Memory B cell (primary cell): ENCODE data around the gene SELENON.

Source experiments
- ATAC-seq: fragments of 150-1000 bp; cut with Tn5 transposase; 2 replicates; pipeline ENCODE4 v1.10.0; 2021; ENCODE audit warnings: low read depth, mild to moderate bottlenecking, moderate library complexity
- DNase-seq, 2 donors: peaks; one replicate each; pipeline ENCODE4 v3.0.0; 2022; ENCODE audit warnings: low spot score in 2 of 2
- H3K27ac Mint-ChIP-seq: one replicate; pipeline ENCODE4 v1.8.0; 2022; ENCODE audit warnings: mild to moderate bottlenecking, moderate library complexity, mixed read lengths
- H3K27me3 Mint-ChIP-seq: one replicate; pipeline ENCODE4 v1.8.0; 2022; ENCODE audit warnings: mixed read lengths
- H3K36me3 Mint-ChIP-seq: one replicate; pipeline ENCODE4 v1.8.0; 2022; ENCODE audit warnings: mild to moderate bottlenecking, mixed read lengths
- H3K4me1 Mint-ChIP-seq: one replicate; pipeline ENCODE4 v1.8.0; 2022; ENCODE audit warnings: mixed read lengths
- H3K4me3 Mint-ChIP-seq: one replicate; pipeline ENCODE4 v1.8.0; 2022; ENCODE audit warnings: mild to moderate bottlenecking, moderate library complexity, mixed read lengths
- H3K9me3 Mint-ChIP-seq: one replicate; pipeline ENCODE4 v1.8.0; 2022; ENCODE audit warnings: mixed read lengths

Gene SELENON

GRCh38 chr1:25779388-25779787 lies 20.6 kb upstream of the SELENON start:
- no peak for DNase-seq
- no peaks in the 10 kb centered on the region for H3K27me3 Mint-ChIP-seq
- H3K36me3 Mint-ChIP-seq: no peaks in the 10 kb centered on the region
- H3K4me3 Mint-ChIP-seq: no peak overlapping the region
- no peak for ATAC-seq
- peaks cover 23% of the 10 kb centered on the region for H3K4me1 Mint-ChIP-seq
- no peak overlapping the region for H3K27ac Mint-ChIP-seq
- no peaks in the 10 kb centered on the region for H3K9me3 Mint-ChIP-seq

DNA sequence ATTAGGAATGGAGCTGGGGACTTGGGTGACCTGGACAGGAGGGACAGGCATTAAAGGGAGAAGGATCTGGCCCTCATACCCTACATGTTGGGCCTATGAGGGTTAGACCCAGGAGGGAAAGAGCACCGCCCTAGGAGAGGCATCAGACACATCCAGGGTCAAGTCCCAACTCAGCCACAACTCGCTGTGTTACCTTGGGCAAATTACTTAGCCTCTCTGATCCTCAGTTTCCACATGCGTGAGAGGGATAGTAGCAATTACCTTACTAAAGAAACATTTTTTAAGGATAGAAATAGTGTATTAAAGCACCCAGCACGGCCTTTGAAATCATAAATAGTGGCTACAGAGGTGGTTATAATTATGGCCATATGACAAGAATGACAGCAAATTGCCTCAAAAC lies 20.1 kb upstream of the SELENON start:
- Mint-ChIP-seq H3K36me3 (no peaks in the 10 kb centered on the region), H3K4me1 (peaks cover 18% of the 10 kb centered on the region), H3K27ac (no peak overlapping the region), H3K4me3 (no peak overlapping the region), H3K9me3 (no peaks in the 10 kb centered on the region), H3K27me3 (no peaks in the 10 kb centered on the region)
- DNase-seq (no peak), ATAC-seq (no peak)

DNA sequence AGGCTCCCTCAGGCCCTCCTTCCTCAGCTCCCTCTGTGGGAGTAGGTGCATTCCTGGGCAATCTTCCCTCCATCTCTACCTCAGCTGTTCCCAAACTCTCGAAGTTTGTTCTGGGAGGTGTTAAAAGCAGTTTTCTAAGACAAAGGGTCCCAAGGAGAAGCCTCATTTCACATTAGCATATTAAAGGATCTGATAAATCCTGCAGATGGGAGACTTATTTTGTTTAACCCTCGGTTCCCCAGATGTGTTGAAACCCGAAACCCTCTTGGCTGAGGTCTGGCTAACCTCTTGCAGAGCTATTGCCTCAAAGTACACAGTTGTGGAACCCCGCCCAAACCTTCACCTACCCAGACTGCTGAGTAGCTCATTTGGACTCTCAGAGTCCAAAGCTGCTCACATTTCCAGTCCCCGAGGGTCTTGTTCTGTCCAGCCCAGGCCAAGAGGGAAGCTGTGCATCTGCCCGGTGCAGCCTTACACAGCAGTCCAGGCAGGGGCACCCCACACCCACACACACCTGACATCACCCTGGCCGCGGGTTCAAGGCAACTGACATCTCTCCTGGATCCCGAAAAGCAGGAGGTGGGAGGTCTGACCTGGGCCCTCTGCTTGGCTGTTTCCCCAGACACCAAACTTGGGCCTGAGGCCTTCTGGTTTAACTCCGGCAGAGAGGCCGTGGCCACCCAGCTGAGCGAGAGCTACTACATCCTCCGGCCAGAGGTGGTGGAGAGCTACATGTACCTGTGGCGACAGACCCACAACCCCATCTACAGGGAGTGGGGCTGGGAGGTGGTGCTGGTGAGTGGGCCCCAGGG lies 19.5 kb upstream of the SELENON start:
- Mint-ChIP-seq H3K4me3 (no peak overlapping the region), H3K36me3 (no peaks in the 10 kb centered on the region), H3K4me1 (peaks cover 12% of the 10 kb centered on the region), H3K27ac (no peak overlapping the region), H3K27me3 (no peaks in the 10 kb centered on the region), H3K9me3 (no peaks in the 10 kb centered on the region)
- no peak for ATAC-seq
- no peak for DNase-seq

DNA sequence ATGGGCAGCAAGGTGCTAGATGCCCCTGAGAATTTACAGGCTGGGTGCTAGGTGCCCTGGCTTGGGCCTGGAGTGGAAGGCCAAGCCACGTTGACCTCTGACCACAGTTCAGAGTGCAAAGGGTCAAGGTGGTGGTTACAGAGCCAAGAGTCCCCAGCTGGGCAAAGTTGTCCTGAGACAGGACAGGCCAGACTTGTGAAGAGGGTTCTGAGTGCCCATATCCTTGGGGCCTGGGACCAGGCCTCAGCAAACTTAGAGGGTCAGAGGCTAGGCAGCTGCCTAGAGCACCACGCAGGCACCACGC lies 18.9 kb upstream of the SELENON start:
- no peaks in the 10 kb centered on the region for H3K36me3 Mint-ChIP-seq
- H3K4me3 Mint-ChIP-seq: no peak overlapping the region
- H3K9me3 Mint-ChIP-seq: no peaks in the 10 kb centered on the region
- H3K27me3 Mint-ChIP-seq: no peaks in the 10 kb centered on the region
- no peak overlapping the region for H3K27ac Mint-ChIP-seq
- DNase-seq: no peak
- ATAC-seq: no peak
- peaks cover 11% of the 10 kb centered on the region for H3K4me1 Mint-ChIP-seq

DNA sequence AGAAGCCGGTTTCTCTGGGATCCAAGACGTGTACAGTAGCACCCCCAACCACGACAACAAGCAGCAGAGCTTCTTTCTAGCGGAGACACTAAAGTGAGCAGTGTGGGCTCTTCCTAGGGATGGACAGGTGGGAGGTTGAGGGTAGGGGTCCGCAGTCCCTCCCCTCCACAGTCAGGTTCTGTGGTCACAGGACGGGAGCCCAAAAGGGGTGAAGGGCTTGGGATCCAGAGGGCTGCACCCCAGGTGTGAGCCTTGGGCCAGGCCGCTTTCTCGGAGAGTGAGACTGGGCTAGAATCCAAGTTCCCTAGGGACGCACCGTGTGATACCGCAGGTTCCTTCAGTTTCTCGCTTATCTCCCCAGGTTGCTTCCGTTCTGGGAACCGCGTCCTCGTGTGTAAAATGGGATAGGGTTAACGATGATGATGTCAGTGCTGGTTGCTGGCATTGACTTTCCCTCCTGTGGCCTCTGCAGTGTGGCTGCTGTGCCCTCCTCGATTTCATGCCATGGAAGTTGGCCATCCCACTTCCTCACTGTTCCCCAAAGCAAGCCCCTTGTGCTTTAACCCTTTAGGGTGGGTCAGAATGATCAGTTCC lies 17.3 kb upstream of the SELENON start:
- H3K4me1 Mint-ChIP-seq: peaks cover 11% of the 10 kb centered on the region
- no peak overlapping the region for H3K27ac Mint-ChIP-seq
- H3K4me3 Mint-ChIP-seq: no peak overlapping the region
- DNase-seq: no peak
- no peaks in the 10 kb centered on the region for H3K27me3 Mint-ChIP-seq
- ATAC-seq: no peak
- no peaks in the 10 kb centered on the region for H3K9me3 Mint-ChIP-seq
- no peaks in the 10 kb centered on the region for H3K36me3 Mint-ChIP-seq

GRCh38 chr1:25784575-25785051 lies 15.4 kb upstream of the SELENON start:
- Mint-ChIP-seq H3K4me1 (no peaks in the 10 kb centered on the region), H3K36me3 (no peaks in the 10 kb centered on the region)
- no peak for ATAC-seq

GRCh38 chr1:25785333-25786067 lies 14.5 kb upstream of the SELENON start:
- Mint-ChIP-seq H3K27me3 (peaks cover 2% of the 10 kb centered on the region), H3K4me1 (no peaks in the 10 kb centered on the region), H3K27ac (no peak overlapping the region), H3K9me3 (no peaks in the 10 kb centered on the region), H3K36me3 (no peaks in the 10 kb centered on the region), H3K4me3 (no peak overlapping the region)
- DNase-seq: no peak
- ATAC-seq: no peak

More at GRCh38 chr1:25784575-25785051, 15.4 kb upstream of the SELENON start:
- Mint-ChIP-seq H3K9me3 (no peaks in the 10 kb centered on the region), H3K27ac (no peak overlapping the region), H3K4me3 (no peak overlapping the region), H3K27me3 (no peaks in the 10 kb centered on the region)
- no peak for DNase-seq

DNA sequence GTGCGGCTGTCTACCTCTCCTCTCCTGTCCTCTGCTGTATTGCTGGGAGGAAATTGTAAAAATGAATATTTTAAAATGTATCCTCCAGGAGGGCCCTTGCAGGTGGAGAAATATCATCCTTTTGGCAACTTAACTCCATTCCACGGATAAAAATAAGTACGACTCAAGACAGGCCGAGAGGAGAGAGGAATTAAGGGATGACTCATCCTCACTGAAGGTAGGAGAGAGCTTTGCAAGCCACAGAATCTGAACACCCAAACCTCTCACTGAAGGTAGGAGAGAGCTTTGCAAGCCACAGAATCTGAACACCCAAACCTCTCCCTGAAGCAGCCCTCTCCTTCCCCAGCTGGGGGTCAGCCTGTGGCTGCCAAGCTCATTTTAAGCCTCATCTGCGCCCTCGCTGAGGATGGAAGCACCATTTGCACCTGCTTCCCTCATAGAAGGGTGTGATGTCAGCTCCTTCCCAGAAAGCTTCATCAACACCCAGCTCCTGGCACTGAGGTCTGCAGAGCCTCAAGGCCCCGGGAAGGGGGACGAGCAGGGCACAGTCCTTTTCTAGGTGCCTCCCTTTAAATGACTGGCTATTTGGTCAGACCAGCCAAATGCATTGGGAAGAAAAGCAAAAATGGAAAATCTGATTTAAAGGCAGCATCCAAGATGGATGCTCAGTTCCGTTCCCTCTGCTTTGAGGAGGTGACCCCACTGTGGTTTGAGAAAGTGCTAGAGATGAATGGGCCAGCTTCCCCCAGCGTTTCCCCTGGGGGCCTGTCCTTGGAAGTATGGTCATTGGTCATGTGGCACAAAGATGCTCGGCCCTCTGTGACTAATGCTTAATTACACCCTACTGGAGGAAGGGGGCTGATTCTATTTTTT lies 12.9 kb upstream of the SELENON start:
- ATAC-seq: no peak
- Mint-ChIP-seq H3K4me3 (no peak overlapping the region), H3K36me3 (no peaks in the 10 kb centered on the region), H3K27ac (no peak overlapping the region), H3K4me1 (no peaks in the 10 kb centered on the region), H3K9me3 (no peaks in the 10 kb centered on the region), H3K27me3 (peaks cover 3% of the 10 kb centered on the region)
- no peak for DNase-seq

GRCh38 chr1:25787760-25788166 lies 12.2 kb upstream of the SELENON start:
- DNase-seq (no peak), ATAC-seq (no peak)
- no peak overlapping the region for H3K27ac Mint-ChIP-seq
- H3K9me3 Mint-ChIP-seq: no peaks in the 10 kb centered on the region
- H3K4me1 Mint-ChIP-seq: no peaks in the 10 kb centered on the region
- peaks cover 3% of the 10 kb centered on the region for H3K27me3 Mint-ChIP-seq
- H3K4me3 Mint-ChIP-seq: no peak overlapping the region
- H3K36me3 Mint-ChIP-seq: no peaks in the 10 kb centered on the region

GRCh38 chr1:25790472-25790871 lies 9.5 kb upstream of the SELENON start:
- Mint-ChIP-seq H3K27ac (no peak overlapping the region), H3K4me1 (no peaks in the 10 kb centered on the region), H3K4me3 (no peak overlapping the region), H3K27me3 (peaks cover 3% of the 10 kb centered on the region), H3K9me3 (no peaks in the 10 kb centered on the region), H3K36me3 (no peaks in the 10 kb centered on the region)
- no peak for DNase-seq
- ATAC-seq: no peak

DNA sequence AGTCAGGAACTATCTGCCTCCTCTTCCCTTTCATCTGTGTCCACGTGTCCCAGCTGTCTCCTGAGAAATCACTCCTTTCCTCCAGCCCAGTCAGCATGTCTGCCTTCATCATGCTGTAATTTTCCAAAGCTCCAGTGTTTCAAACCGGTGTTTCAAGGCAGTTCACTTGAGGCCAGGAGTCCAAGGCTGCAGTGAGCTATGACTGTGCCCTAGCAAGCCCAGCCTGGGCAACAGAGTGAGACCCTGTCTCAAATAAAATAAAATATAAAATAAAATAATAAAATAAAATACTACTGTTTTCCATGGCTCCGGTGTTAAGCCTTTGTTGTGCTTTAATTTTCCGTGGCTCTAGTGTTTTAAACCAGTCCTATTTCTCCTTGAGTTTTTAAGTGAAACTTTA lies 7.9 kb upstream of the SELENON start:
- ATAC-seq (no peak), DNase-seq (no peak)
- Mint-ChIP-seq H3K4me1 (peaks cover 9% of the 10 kb centered on the region), H3K9me3 (no peaks in the 10 kb centered on the region), H3K4me3 (no peak overlapping the region), H3K27me3 (peaks cover 3% of the 10 kb centered on the region), H3K27ac (no peak overlapping the region), H3K36me3 (no peaks in the 10 kb centered on the region)

DNA sequence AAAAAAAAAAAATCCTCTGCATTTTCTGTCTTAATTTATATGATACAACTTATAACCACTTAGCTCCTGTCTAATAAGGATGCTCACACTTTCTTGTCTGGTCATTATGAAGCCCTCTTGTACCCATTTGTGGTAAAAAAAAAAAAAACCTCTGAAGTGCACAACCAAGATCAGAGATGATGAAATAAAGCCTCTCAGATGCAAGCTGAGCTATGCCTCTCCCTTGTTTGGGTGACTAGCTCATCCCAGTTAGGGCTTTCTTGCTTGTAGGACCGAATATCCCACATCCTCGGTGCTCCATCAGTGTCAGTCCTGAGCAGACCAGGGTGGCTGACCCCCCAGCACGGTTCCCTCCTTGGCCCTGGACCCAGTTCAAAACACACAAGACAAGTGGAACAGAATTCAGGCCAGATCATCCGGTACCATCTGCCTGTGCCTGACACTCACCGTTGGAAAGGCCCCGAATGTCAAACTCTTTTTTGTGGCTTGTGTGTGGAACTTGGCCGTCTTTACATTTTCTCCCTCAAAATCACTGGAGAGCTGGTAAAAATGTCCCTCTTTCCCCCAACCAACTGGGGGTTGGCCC lies 6.3 kb upstream of the SELENON start:
- Mint-ChIP-seq H3K4me1 (peaks cover 12% of the 10 kb centered on the region), H3K36me3 (no peaks in the 10 kb centered on the region), H3K27ac (no peak overlapping the region), H3K4me3 (no peak overlapping the region), H3K27me3 (peaks cover 3% of the 10 kb centered on the region), H3K9me3 (no peaks in the 10 kb centered on the region)
- DNase-seq: no peak
- no peak for ATAC-seq

GRCh38 chr1:25794325-25794724 lies 5.7 kb upstream of the SELENON start:
- H3K27ac Mint-ChIP-seq: no peak overlapping the region
- H3K4me1 Mint-ChIP-seq: peaks cover 12% of the 10 kb centered on the region
- DNase-seq (no peak), ATAC-seq (no peak)
- no peaks in the 10 kb centered on the region for H3K36me3 Mint-ChIP-seq
- peaks cover 3% of the 10 kb centered on the region for H3K27me3 Mint-ChIP-seq
- H3K9me3 Mint-ChIP-seq: no peaks in the 10 kb centered on the region
- H3K4me3 Mint-ChIP-seq: no peak overlapping the region
